Mucosa of descending colon (tissue), 3 donors: ENCODE data around the gene XYLT2. TPM values are rescaled to one million over a fixed set of nuclear protein-coding genes. Genes with fewer than 3 reads are reported as not detected.

ENCODE experiments used
- ATAC-seq: fragments of 200-7000 bp; cut with Tn5 transposase; one replicate; pipeline ENCODE4 v1.9.1; 2020; ENCODE audit warnings: mild to moderate bottlenecking, moderate library complexity
- DNase-seq, 3 donors: peaks; one replicate each; pipeline ENCODE4 v3.0.0-alpha.2; 2020
- H3K36me3 ChIP-seq: fragments of 200-600 bp; one replicate; pipeline ENCODE4 v1.8.0; 2021; ENCODE audit warnings: low read depth, mild to moderate bottlenecking
- H3K4me1 ChIP-seq: fragments of 200-600 bp; one replicate; pipeline ENCODE4 v1.8.0; 2021; ENCODE audit warnings: low read depth, mild to moderate bottlenecking
- H3K4me3 ChIP-seq: fragments of 200-600 bp; one replicate; pipeline ENCODE4 v1.8.0; 2021; ENCODE audit warnings: mild to moderate bottlenecking
- H3K9me3 ChIP-seq: fragments of 200-600 bp; one replicate; pipeline ENCODE4 v1.8.0; 2021; ENCODE audit warnings: mild to moderate bottlenecking
- CTCF ChIP-seq: fragments of 200-600 bp; IDR thresholded peaks from one replicate; pipeline ENCODE4 v1.8.0; 2022; ENCODE audit warnings: antibody characterized with exemption, mild to moderate bottlenecking
- intact Hi-C, 2 donors: fragments of 100-400 bp; cut with DNase I in 1 of 2; cut with micrococcal nuclease in 1 of 2; formaldehyde crosslinking; loops; one replicate each; pipeline versions ENCODE4 v1.11.0 to v1.11.1; 2022; cut with DNase I, micrococcal nuclease
- total RNA-seq, 3 donors: library from RNA; stranded (reverse); fragmentation: NEBNext Ultra II Directional in 2 of 3; extraction: Animal tissue kit (Norgen Biotek cat#: 25700) in 2 of 3; gene quantifications; one replicate each; pipeline versions ENCODE4 v1.2.1 to v1.2.4, GENCODE V29; 2021 to 2023
- donor health status: DM: no; HTN: no; CAD: no; lungs with moderate emphysema.
- donor health status: DM: no; HTN: no; CAD: no.
- donor health status: DM: no; HTN: yes; CAD: no.

XYLT2 gene
- total RNA-seq, 3 donors from 2014 or later: 14.7 to 20.0 (median 18.4) TPM

- no peaks in the 10 kb centered on the region for H3K36me3 ChIP-seq
- DNase-seq (peak in 1 of 3 donors; percentile 18), ATAC-seq (no peak)
- intact Hi-C loops: no loop called here
- TF ChIP-seq CTCF: no peak
- no peaks in the 10 kb centered on the region for H3K4me1 ChIP-seq
- no peak overlapping the region for H3K4me3 ChIP-seq
- no peaks in the 10 kb centered on the region for H3K9me3 ChIP-seq
These were observed 7.8 kb downstream of the XYLT2 start for GRCh38 chr17:50353600-50354195.

- no peaks in the 10 kb centered on the region for H3K9me3 ChIP-seq
- H3K4me3 ChIP-seq: no peak overlapping the region
- intact Hi-C loops: no loop called here
- no peak for TF ChIP-seq CTCF
- ATAC-seq (no peak), DNase-seq (no peak)
- no peaks in the 10 kb centered on the region for H3K4me1 ChIP-seq
- H3K36me3 ChIP-seq: no peaks in the 10 kb centered on the region
These were observed 8.3 kb downstream of the XYLT2 start for GRCh38 chr17:50354198-50354597.

- no peak overlapping the region for H3K4me3 ChIP-seq
- no peaks in the 10 kb centered on the region for H3K9me3 ChIP-seq
- H3K36me3 ChIP-seq: no peaks in the 10 kb centered on the region
- DNase-seq (no peak), ATAC-seq (no peak)
- intact Hi-C loops: no loop called here
- no peaks in the 10 kb centered on the region for H3K4me1 ChIP-seq
- no peak for TF ChIP-seq CTCF
These were observed 8.8 kb downstream of the XYLT2 start for GRCh38 chr17:50354776-50355175.

- no peak for DNase-seq
- no peaks in the 10 kb centered on the region for H3K4me1 ChIP-seq
These were observed 9.4 kb downstream of the XYLT2 start for GRCh38 chr17:50355336-50355700.

GRCh38 chr17:50355701-50356341 is 9.9 kb downstream of the XYLT2 start:
- intact Hi-C loops: no loop called here

More at GRCh38 chr17:50355336-50355700, 9.4 kb downstream of the XYLT2 start:
- Histone ChIP-seq H3K9me3 (no peaks in the 10 kb centered on the region), H3K36me3 (no peaks in the 10 kb centered on the region), H3K4me3 (no peak overlapping the region)
- no peak for ATAC-seq
- intact Hi-C loops: no loop called here
- no peak for TF ChIP-seq CTCF

More at GRCh38 chr17:50355701-50356341, 9.9 kb downstream of the XYLT2 start:
- TF ChIP-seq CTCF: no peak
- H3K4me3 ChIP-seq: no peak overlapping the region
- H3K4me1 ChIP-seq: no peaks in the 10 kb centered on the region
- H3K36me3 ChIP-seq: no peaks in the 10 kb centered on the region
- ATAC-seq (no peak), DNase-seq (no peak)
- no peaks in the 10 kb centered on the region for H3K9me3 ChIP-seq
